Panc1 (cell line): Measurements from ENCODE around the gene SOWAHB.

Experiments used
- CTCF ChIP-seq: fragments of 450-650 bp; IDR thresholded peaks from 2 replicates; pipeline ENCODE4 v1.5.1; 2017; ENCODE audit warnings: mild to moderate bottlenecking
- POLR2AphosphoS5 ChIP-seq: IDR thresholded peaks from 2 replicates; pipeline ENCODE4 v1.6.1; 2012; ENCODE audit warnings: mild to moderate bottlenecking, low read depth, low read length, moderate library complexity
- SIN3A ChIP-seq: IDR thresholded peaks from 2 replicates; pipeline ENCODE4 v1.6.1; 2012; ENCODE audit warnings: low read depth, mild to moderate bottlenecking, low read length, moderate library complexity, borderline replicate concordance; ENCODE audit not compliant: insufficient read depth
- TCF7L2 ChIP-seq: IDR thresholded peaks from 2 replicates; pipeline ENCODE4 v1.6.1; 2011; ENCODE audit warnings: mild to moderate bottlenecking, low read depth, low read length, inconsistent platforms
- TF ChIP-seq, protein P1 (sequence below), 2 experiments: IDR thresholded peaks; 2 replicates each; pipeline ENCODE4 v1.6.1; 2011 to 2012; ENCODE audit warnings: low read depth in 2 of 2, control low read depth in 1 of 2, low read length in 1 of 2, mild to moderate bottlenecking in 1 of 2, moderate library complexity in 1 of 2; ENCODE audit not compliant: insufficient read depth in 1 of 2

DNA sequence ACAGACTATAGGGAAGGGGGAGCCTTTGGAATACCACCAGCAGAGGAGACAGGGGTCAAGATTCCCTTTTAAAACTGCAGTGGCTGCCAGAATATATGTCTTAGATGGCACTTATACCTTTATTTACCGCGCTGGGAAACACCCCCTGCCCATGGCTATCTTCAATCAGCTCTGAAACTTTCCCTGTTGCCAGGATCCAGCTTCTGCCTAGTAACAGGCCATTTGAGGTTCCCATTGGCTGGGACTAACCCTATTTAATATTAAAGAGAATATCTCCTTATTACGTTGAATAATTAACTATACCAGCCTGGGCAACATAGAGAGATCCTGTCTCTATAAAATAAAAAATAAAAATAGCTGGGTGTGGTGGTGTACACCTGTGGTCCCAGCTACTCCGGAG lies 23.8 kb downstream of the SOWAHB start:
- TF ChIP-seq CTCF (no peak), POLR2AphosphoS5 (no peak), SIN3A (no peak), TCF7L2 (no peak)
- TF ChIP-seq, protein P1, sequence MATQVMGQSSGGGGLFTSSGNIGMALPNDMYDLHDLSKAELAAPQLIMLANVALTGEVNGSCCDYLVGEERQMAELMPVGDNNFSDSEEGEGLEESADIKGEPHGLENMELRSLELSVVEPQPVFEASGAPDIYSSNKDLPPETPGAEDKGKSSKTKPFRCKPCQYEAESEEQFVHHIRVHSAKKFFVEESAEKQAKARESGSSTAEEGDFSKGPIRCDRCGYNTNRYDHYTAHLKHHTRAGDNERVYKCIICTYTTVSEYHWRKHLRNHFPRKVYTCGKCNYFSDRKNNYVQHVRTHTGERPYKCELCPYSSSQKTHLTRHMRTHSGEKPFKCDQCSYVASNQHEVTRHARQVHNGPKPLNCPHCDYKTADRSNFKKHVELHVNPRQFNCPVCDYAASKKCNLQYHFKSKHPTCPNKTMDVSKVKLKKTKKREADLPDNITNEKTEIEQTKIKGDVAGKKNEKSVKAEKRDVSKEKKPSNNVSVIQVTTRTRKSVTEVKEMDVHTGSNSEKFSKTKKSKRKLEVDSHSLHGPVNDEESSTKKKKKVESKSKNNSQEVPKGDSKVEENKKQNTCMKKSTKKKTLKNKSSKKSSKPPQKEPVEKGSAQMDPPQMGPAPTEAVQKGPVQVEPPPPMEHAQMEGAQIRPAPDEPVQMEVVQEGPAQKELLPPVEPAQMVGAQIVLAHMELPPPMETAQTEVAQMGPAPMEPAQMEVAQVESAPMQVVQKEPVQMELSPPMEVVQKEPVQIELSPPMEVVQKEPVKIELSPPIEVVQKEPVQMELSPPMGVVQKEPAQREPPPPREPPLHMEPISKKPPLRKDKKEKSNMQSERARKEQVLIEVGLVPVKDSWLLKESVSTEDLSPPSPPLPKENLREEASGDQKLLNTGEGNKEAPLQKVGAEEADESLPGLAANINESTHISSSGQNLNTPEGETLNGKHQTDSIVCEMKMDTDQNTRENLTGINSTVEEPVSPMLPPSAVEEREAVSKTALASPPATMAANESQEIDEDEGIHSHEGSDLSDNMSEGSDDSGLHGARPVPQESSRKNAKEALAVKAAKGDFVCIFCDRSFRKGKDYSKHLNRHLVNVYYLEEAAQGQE (IDR thresholded peaks at IDR 0.05; ENCODE audit: insufficient read depth in 1 of 2, low read depth in 2 of 2, low read length in 1 of 2) = no peak
